VCaP (cell line): Measurements from ENCODE around the gene TET3.
"Not testable (repeated sequence)": the region's sequence is repeated elsewhere in the genome, so short reads cannot be mapped to it uniquely, and the experiment has no call there.

Experiments used
- H3K27ac ChIP-seq: fragments of 450-650 bp; 2 replicates; pipeline ENCODE4 v1.5.1; 2017
- CTCF ChIP-seq: fragments of 450-650 bp; conservative IDR thresholded peaks from 2 replicates; pipeline ENCODE4 v1.5.1; 2017; ENCODE audit warnings: mild to moderate bottlenecking, moderate library complexity

TET3 gene

GRCh38 chr2:73984203-73984921 is at the start of gene TET3:
TET3 (plus strand) TSS chr2:73984910; CDS start chr2:73986404, 1,494 bp downstream.
- no peak for TF ChIP-seq CTCF
- H3K27ac ChIP-seq = peak within 1 kb of the TSS; percentile 100

- H3K27ac ChIP-seq = no peak overlapping the region
- no peak for TF ChIP-seq CTCF
Observed at GRCh38 chr2:73935641-73936040, 49.1 kb upstream of the TET3 start.

DNA sequence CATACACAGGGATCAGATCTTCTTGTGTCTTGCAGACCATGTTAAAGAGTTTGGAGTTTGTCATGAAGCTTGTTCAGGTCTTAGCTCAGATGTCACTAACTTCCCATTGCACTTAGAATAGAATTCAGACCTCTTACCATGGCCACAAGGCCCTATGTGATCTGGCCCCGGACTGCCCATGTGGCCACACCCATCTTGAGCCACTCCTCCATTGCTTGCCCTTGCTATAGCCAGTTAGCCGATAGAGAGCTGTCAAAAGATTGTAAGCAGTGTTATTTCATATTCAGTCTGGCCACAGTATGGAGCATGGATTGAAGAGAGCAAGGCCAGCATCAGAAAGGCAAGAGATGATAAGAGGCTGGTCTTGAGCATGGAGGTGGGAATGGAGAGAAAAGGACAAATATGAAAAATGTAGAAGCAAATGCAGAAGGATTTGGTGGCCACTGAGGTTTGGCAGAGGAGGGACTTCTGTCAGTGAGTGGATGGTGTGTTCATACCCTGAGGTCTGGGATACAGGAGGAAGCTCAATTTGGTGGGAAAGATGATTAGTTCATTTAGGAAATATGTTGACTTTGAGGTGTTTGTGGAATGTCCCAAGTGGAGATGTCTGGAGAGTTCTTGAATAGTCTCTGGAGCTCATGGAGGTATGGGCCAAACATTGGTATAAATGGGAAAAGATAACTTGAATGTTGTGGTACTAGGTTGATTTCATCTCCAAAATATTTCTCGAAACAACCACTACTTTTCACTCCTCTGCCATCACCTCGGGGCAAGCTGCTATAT is 47.4 kb upstream of the TET3 start:
- no peak overlapping the region for H3K27ac ChIP-seq
- no peak for TF ChIP-seq CTCF

GRCh38 chr2:73937899-73938298 is 46.8 kb upstream of the TET3 start:
- no peak for TF ChIP-seq CTCF
- H3K27ac ChIP-seq = no peak overlapping the region

DNA sequence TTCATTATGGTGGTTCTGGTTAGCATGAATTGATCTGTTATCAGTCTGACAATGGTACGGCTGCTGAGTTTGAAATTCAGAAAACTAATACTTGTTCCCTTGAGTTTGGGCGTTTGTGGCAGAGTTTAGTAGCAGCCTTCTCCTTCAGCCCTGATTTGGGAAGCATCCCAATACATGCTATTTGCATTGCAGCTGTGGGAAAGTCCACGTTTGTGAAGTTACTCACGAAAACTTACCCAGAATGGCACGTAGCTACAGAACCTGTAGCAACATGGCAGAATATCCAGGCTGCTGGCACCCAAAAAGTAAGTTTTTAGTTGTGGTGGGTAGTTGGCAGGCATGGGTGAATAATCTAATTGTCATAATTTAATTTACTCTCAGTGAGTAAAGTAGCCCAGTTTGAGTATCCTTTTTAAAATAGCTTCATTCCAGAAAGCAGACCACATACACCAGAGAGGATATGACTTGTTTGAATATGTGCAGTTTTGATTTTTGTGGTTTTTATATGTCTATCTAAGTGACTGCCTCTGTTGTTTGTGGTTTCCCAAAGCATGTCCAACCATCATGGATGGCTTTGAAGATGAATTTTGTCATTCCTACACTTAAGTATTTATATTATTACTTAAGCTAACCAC is 45.9 kb upstream of the TET3 start:
- no peak for TF ChIP-seq CTCF
- H3K27ac ChIP-seq = no peak overlapping the region

DNA sequence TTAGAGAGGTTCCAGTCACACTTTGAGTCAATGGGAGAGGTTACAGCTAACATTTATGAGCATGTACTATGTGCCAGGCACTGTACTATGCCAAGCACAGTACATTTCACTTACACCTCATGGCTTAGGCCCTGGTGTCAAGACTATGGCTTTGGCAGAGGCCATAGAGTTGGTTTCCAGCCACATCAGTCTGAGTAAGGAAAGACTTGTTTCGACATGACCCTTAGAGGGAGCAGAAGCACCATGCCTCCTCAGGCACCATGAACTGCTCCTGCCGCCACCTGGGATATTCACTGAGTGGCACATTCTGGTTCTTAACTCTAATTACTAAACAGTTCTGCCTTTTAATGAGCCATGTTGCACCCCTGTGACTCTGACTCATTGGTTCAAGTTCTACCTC is 45.3 kb upstream of the TET3 start:
- no peak overlapping the region for H3K27ac ChIP-seq
- peak; percentile 30 for TF ChIP-seq CTCF

DNA sequence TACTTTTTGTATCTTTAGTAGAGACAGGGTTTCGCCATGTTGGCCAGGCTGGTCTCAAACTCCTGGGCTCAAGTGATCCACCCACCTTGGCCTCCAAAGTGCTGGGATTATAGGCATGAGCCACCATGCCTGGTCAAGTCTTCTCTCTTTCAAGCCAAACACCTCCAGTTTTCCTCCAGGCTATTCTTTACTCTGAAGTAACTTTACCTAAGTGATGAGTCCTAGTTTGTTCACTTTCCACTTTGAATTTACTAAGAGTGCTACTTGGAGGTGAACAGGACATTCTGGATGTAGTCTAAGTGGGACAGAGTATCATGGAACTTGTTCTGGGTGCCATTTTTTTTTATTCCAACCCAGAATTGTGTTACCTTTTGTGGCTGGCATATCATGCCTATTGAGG is 44.6 kb upstream of the TET3 start:
- not testable (repeated sequence) for H3K27ac ChIP-seq

- TF ChIP-seq CTCF = no peak
- H3K27ac ChIP-seq = no peak overlapping the region
Observed at GRCh38 chr2:73942664-73943063, 42.0 kb upstream of the TET3 start.
